SH-SY5Y (cell line): ENCODE measurements around the gene IKZF5.

Experiments
- GATA2 ChIP-seq: IDR thresholded peaks from 2 replicates; pipeline ENCODE4 v1.6.1; 2011; ENCODE audit warnings: mild to moderate bottlenecking, low read depth, low read length
- GATA3 ChIP-seq: IDR thresholded peaks from 2 replicates; pipeline ENCODE4 v1.6.1; 2011; ENCODE audit warnings: low read depth, mild to moderate bottlenecking, low read length, moderate library complexity

IKZF5 gene

DNA sequence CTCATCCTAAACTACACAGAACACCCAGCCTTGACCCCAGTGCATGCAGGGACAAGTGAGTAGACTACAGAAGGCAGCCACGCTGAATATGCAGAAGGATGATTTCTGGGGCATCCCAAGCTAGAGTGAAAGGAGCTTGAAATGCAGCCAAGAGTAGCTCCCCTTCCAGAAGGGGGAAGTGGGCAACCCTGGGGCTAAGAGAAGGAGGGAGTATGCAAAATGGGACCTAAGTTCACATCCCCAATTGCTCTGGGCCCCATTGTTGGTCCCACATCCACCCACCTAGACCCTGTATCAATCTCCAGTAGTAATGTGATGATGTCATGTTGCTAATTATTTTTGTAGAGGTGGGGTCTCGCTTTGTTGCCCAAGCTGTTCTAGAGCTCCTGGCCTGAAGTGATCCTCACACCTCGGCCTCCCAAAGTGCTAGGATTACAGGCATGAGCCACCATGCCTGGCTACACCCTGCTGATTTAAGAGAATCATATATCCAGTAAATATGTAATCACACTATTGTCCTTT, 34.0 kb downstream of the IKZF5 start:
- no peak for TF ChIP-seq GATA2
- TF ChIP-seq GATA3: no peak

DNA sequence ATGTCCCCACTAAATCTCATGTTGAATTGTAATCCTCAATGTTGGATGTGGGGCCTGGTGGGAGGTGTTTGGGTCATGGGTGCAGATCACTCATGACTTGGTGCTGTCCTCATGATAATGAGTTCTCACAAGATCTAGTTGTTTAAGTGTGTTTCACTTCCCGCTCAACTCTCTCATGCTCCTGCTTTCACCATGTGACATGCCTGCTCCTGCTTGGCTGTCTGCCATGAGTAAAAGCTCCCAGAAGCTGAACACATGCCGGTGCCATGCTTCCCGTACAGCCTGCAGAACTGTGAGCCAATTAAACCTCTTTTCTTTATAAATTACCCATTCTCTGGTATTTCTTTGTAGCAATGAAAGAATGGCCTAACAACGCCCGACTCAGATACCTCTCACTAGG, 34.6 kb downstream of the IKZF5 start:
- TF ChIP-seq GATA3 (no peak), GATA2 (no peak)

DNA sequence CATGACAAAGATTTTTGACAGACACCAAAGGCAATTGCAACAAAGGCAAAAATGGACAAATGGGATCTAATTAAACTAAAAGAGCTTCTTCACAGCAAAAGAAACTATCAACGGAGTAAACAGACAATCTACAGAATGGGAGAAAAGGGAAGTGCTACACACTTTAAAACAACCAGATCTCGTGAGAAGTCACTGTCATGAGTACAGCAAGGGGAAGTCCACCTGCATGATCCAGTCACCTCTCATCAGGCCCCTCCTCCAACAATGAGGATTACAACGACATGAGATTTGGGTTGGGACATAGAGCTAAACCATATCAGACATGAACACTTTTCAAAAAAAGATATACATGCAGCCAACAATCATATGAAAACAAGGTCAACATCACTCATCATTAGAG, 39.9 kb downstream of the IKZF5 start:
- no peak for TF ChIP-seq GATA2
- no peak for TF ChIP-seq GATA3

- TF ChIP-seq GATA2 (no peak), GATA3 (no peak)
Measured at GRCh38 chr10:122966879-122967278, 41.7 kb downstream of the IKZF5 start.

- no peak for TF ChIP-seq GATA2
- TF ChIP-seq GATA3: no peak
Measured at GRCh38 chr10:122962405-122962804, 46.2 kb downstream of the IKZF5 start.

GRCh38 chr10:122957474-122957873, 51.1 kb downstream of the IKZF5 start:
- TF ChIP-seq GATA3 (no peak), GATA2 (no peak)

GRCh38 chr10:122955892-122956291, 52.7 kb downstream of the IKZF5 start:
- TF ChIP-seq GATA3 (no peak), GATA2 (no peak)

DNA sequence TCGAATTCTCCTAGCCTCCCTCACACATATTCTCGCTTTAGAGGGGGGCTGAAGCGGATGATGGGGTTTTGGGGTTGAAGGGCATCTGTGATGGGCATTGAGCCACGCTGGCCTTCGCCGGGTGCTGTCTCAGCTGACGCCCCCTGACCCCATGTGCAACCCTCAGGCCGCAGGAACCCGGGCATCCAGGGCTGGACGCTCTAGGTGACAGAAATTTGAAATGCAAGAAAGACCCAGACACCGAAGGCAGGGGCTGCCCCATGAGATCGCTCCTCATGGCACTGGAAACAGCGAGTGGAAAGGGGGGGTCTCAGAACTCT, 53.9 kb downstream of the IKZF5 start:
- TF ChIP-seq GATA3 (no peak), GATA2 (no peak)

DNA sequence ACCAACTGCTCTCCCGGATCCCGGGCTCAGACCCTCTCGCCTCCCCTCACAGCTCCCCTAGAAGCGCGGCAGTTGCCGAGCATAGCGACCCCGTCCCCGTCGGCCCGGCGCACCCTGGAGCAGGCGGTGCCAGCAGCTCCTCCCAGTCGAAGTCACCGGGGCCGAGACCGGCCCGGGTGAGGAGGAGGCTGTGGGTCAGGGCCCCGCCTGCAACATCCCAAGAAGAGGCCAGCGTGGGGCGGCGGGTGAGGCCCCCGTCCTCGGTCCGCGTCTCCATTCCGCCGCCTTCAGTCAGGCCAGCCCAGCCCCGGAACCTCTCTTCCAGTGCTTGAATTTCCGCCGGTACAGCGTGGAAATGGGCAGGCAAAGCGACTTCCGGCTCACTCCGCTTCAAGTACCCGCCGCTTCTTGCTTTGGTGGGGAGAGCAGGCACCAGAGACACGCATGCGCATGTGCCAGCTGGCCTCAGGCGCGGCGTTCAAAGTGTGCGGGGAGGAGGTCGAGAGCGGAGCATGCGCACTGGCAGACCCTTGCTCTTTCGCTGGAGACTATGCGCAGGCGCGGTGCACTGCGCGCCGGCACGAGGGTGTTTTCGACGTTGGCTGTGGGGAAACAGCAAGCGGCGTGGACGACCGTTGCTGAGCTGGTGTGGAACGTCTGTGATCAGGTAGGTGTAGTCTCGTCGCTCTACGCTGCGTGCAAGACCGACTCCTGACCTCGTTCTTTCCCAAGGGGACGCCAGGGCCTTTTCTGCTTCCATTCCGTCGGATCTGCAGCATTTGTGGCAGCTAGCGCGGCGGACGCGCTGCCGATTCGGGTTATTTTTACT, 54.5 kb downstream of the IKZF5 start, which contains the start of gene C10orf88:
Gene C10orf88, minus strand, starts transcription at position 326 of the 829 bp plus-strand sequence. Its CDS starts 49 bp downstream, at position 277.
- TF ChIP-seq GATA2: no peak
- no peak for TF ChIP-seq GATA3

GRCh38 chr10:122949296-122949695, 59.3 kb downstream of the IKZF5 start:
- no peak for TF ChIP-seq GATA3
- TF ChIP-seq GATA2: no peak
